CD14-positive monocyte (primary cell): ENCODE results near the gene ACKR4. TPM values are rescaled to one million over a fixed set of nuclear protein-coding genes. Genes with fewer than 3 reads are reported as not detected.

ENCODE experiments used
- DNase-seq, 3 donors: peaks; one replicate each; pipeline ENCODE4 v3.0.0-alpha.2; 2011 to 2022
- H2AFZ ChIP-seq: 2 replicates; pipeline ENCODE4 v1.6.0; 2012; ENCODE audit warnings: mild to moderate bottlenecking, low read depth, low read length, inconsistent platforms; ENCODE audit not compliant: insufficient read depth, poor library complexity, severe bottlenecking
- H3K27ac ChIP-seq, 2 donors: 1 replicate in 1 of 2; 2 replicates in 1 of 2; pipeline ENCODE4 v1.5.1; 2012 to 2013; ENCODE audit warnings: low read length in 2 of 2, control low read depth in 1 of 2, inconsistent platforms in 1 of 2, low read depth in 1 of 2, mild to moderate bottlenecking in 1 of 2
- H3K27me3 ChIP-seq, 2 donors: one replicate each; pipeline versions ENCODE4 v1.6.0 to v1.6.1; 2011 to 2013; ENCODE audit warnings: low read length in 2 of 2; ENCODE audit not compliant: control insufficient read depth in 2 of 2, insufficient read depth in 2 of 2
- H3K36me3 ChIP-seq, 2 donors: replicated peaks in 1 of 2; 1 replicate in 1 of 2; 2 replicates in 1 of 2; pipeline versions ENCODE4 v1.5.1 to v1.6.1; 2012 to 2013; ENCODE audit warnings: low read length in 2 of 2, control low read depth in 1 of 2, inconsistent platforms in 1 of 2, mild to moderate bottlenecking in 1 of 2; ENCODE audit not compliant: insufficient read depth in 2 of 2, control insufficient read depth in 1 of 2
- H3K4me1 ChIP-seq, 2 donors: 1 replicate in 1 of 2; 2 replicates in 1 of 2; pipeline versions ENCODE4 v1.5.1 to v1.6.1; 2012 to 2013; ENCODE audit warnings: low read length in 2 of 2, control low read depth in 1 of 2, inconsistent platforms in 1 of 2, mild to moderate bottlenecking in 1 of 2, moderate library complexity in 1 of 2; ENCODE audit not compliant: insufficient read depth in 2 of 2, control insufficient read depth in 1 of 2
- H3K4me2 ChIP-seq: replicated peaks from 2 replicates; pipeline ENCODE3; 2012; ENCODE audit warnings: low read length, moderate library complexity, mild to moderate bottlenecking; ENCODE audit not compliant: poor library complexity, severe bottlenecking; ENCODE audit errors: extremely low read depth
- H3K4me3 ChIP-seq, 3 experiments: fragments of 200-600 bp in 1 of 3; sonication (generic) in 1 of 3; replicated peaks in 1 of 3; 1 replicate in 2 of 3; 2 replicates in 1 of 3; pipeline ENCODE4 v1.5.1; 2011 to 2013; ENCODE audit warnings: low read length in 3 of 3, mild to moderate bottlenecking in 3 of 3, control low read depth in 2 of 3, low read depth in 2 of 3, inconsistent platforms in 1 of 3, moderate library complexity in 1 of 3
- H3K79me2 ChIP-seq: 2 replicates; pipeline ENCODE4 v1.6.0; 2012; ENCODE audit warnings: mild to moderate bottlenecking, control low read depth, inconsistent platforms, low read length, moderate library complexity; ENCODE audit not compliant: insufficient read depth
- H3K9ac ChIP-seq: 2 replicates; pipeline ENCODE4 v1.6.0; 2017; ENCODE audit warnings: low read length, mild to moderate bottlenecking; ENCODE audit not compliant: insufficient read depth, poor library complexity, severe bottlenecking
- H3K9me3 ChIP-seq, 2 donors: replicated peaks in 1 of 2; 1 replicate in 1 of 2; 2 replicates in 1 of 2; pipeline versions ENCODE4 v1.5.1 to v1.6.1; 2012 to 2013; ENCODE audit warnings: low read length in 2 of 2, control low read depth in 1 of 2; ENCODE audit not compliant: control insufficient read depth in 1 of 2, insufficient read depth in 1 of 2
- H4K20me1 ChIP-seq: 2 replicates; pipeline ENCODE4 v1.6.0; 2012; ENCODE audit warnings: mild to moderate bottlenecking, low read length, control low read depth, moderate library complexity; ENCODE audit not compliant: insufficient read depth
- H3K27ac Mint-ChIP-seq, 7 donors: one replicate each; pipeline ENCODE4 v1.8.0; 2020; ENCODE audit warnings: mild to moderate bottlenecking in 7 of 7, mixed read lengths in 7 of 7, moderate library complexity in 6 of 7, inconsistent platforms in 2 of 7
- H3K27me3 Mint-ChIP-seq, 3 donors: one replicate each; pipeline ENCODE4 v1.8.0; 2021 to 2022; ENCODE audit warnings: low read depth in 3 of 3, mild to moderate bottlenecking in 3 of 3, mixed read lengths in 3 of 3, moderate library complexity in 3 of 3, inconsistent platforms in 1 of 3
- H3K36me3 Mint-ChIP-seq, 2 donors: one replicate each; pipeline ENCODE4 v1.8.0; 2020; ENCODE audit warnings: mixed read lengths in 2 of 2, inconsistent platforms in 1 of 2, mild to moderate bottlenecking in 1 of 2
- H3K4me1 Mint-ChIP-seq: one replicate; pipeline ENCODE4 v1.8.0; 2020; ENCODE audit warnings: mild to moderate bottlenecking, mixed read lengths
- H3K4me3 Mint-ChIP-seq, 2 donors: one replicate each; pipeline ENCODE4 v1.8.0; 2020; ENCODE audit warnings: mild to moderate bottlenecking in 2 of 2, mixed read lengths in 2 of 2, moderate library complexity in 1 of 2
- H3K9me3 Mint-ChIP-seq, 7 donors: one replicate each; pipeline ENCODE4 v1.8.0; 2020 to 2022; ENCODE audit warnings: mixed read lengths in 7 of 7, mild to moderate bottlenecking in 6 of 7, moderate library complexity in 6 of 7, inconsistent platforms in 2 of 7
- CTCF ChIP-seq: fragments of 200-600 bp; IDR thresholded peaks from one replicate; pipeline ENCODE4 v1.8.0; 2022; ENCODE audit warnings: antibody characterized with exemption, mild to moderate bottlenecking
- WGBS: methylation state at CpG from one replicate; pipeline ENCODE4 v1.1.5; 2013; ENCODE audit warnings: missing lambda C conversion rate; ENCODE audit not compliant: insufficient coverage; 5-methylcytosine and 5-hydroxymethylcytosine counted together
- intact Hi-C, 2 donors: fragments of 100-400 bp; cut with micrococcal nuclease; formaldehyde crosslinking; loops; one replicate each; pipeline versions ENCODE4 v1.15.0 to v1.15.1; 2023
- polyA plus RNA-seq, 3 donors: library from polyadenylated mRNA; depleted of rRNA in 1 of 3; unstranded in 2 of 3; stranded (reverse) in 1 of 3; fragments of 300-500 nt in 2 of 3; fragments of >200 nt in 1 of 3; fragmentation: Illumina TruSeq in 2 of 3; gene quantifications; 1 replicate in 2 of 3; 2 replicates in 1 of 3; pipeline ENCODE4 v1.2.3, GENCODE V29; 2012 to 2021

Gene ACKR4
- polyA plus RNA-seq, 3 donors = 0.09 TPM; not detected in 2

- H2AFZ ChIP-seq = no peak overlapping the region
- no peak overlapping the region for H3K27ac ChIP-seq
- H3K4me1 ChIP-seq = peaks cover 4 to 6% of the 10 kb centered on the region in 2 donors
- no peak overlapping the region for H3K4me3 Mint-ChIP-seq
- peaks cover 5 to 6% of the 10 kb centered on the region in 2 donors for H3K36me3 ChIP-seq
- peaks cover 0 to 4% (median 0%) of the 10 kb centered on the region in 3 donors for H3K27me3 Mint-ChIP-seq
- peaks cover 13% of the 10 kb centered on the region for H3K4me1 Mint-ChIP-seq
- no peaks in the 10 kb centered on the region for H3K79me2 ChIP-seq
- H3K4me2 ChIP-seq = no peak overlapping the region
- no CpG with 5 or more reads among the region's 3 CpGs for WGBS
- H4K20me1 ChIP-seq = no peaks in the 10 kb centered on the region
- peak in 1 of 3 donors; percentile 29 for DNase-seq
- peaks cover 5 to 15% of the 10 kb centered on the region in 2 donors for H3K36me3 Mint-ChIP-seq
- no peaks in the 10 kb centered on the region for H3K27me3 ChIP-seq
- no peak overlapping the region for H3K4me3 ChIP-seq
- no peak overlapping the region for H3K9ac ChIP-seq
- H3K27ac Mint-ChIP-seq = no peak overlapping the region
- intact Hi-C loops = no loop called here
- H3K9me3 Mint-ChIP-seq = peaks cover 0 to 6% (median 2%) of the 10 kb centered on the region in 7 donors
- H3K9me3 ChIP-seq = no peaks in the 10 kb centered on the region
- TF ChIP-seq CTCF = no peak
These were observed 3.1 kb upstream of the ACKR4 start for GRCh38 chr3:132593947-132594323.

GRCh38 chr3:132594498-132594897 lies 2.6 kb upstream of the ACKR4 start:
- no peak for DNase-seq
- Histone ChIP-seq H3K9ac (no peak overlapping the region), H4K20me1 (no peaks in the 10 kb centered on the region), H3K79me2 (no peaks in the 10 kb centered on the region), H3K36me3 (peaks cover 5 to 6% of the 10 kb centered on the region in 2 donors), H3K4me2 (no peak overlapping the region), H3K4me3 (no peak overlapping the region), H3K27me3 (no peaks in the 10 kb centered on the region), H3K27ac (no peak overlapping the region), H2AFZ (no peak overlapping the region), H3K9me3 (no peaks in the 10 kb centered on the region), H3K4me1 (peaks cover 4 to 6% of the 10 kb centered on the region in 2 donors)
- intact Hi-C loops = no loop called here
- no peak overlapping the region for H3K4me3 Mint-ChIP-seq
- H3K27ac Mint-ChIP-seq = no peak overlapping the region
- peaks cover 13% of the 10 kb centered on the region for H3K4me1 Mint-ChIP-seq
- TF ChIP-seq CTCF = no peak
- peaks cover 0 to 6% (median 2%) of the 10 kb centered on the region in 7 donors for H3K9me3 Mint-ChIP-seq
- H3K36me3 Mint-ChIP-seq = peaks cover 5 to 16% of the 10 kb centered on the region in 2 donors
- peaks cover 0 to 4% (median 0%) of the 10 kb centered on the region in 3 donors for H3K27me3 Mint-ChIP-seq
